C4-2B (cell line): Measurements from ENCODE around the gene MAGI3.

Source experiments
- H3K27ac ChIP-seq: fragments of 450-650 bp; 2 replicates; pipeline ENCODE4 v1.5.1; 2017
- ZFX ChIP-seq: fragments of 450-650 bp; IDR thresholded peaks from 2 replicates; pipeline ENCODE4 v1.6.1; 2017
- TF ChIP-seq, protein P1 (sequence below): fragments of 450-650 bp; conservative IDR thresholded peaks from 2 replicates; pipeline ENCODE4 v1.5.1; 2017; ENCODE audit warnings: mild to moderate bottlenecking

Gene MAGI3

DNA sequence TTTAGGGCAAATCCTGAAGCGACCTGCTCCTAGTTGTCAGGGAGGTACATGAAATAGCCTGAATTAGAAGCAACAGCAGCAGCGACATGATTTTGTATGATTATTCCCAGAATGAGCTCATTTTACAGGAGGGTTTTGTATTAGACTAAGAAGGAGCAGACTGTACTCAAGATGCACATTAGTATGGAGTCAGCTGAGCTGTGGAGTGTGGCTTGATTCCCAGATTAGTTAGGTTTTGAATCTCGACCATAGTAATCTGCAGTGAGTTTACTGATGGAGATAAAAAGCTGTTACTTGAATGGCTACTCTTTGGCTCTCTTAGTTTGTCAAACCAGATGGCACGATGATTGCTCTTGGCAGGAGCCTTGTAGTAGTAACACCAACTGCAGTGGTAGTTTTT lies 225.8 kb downstream of the MAGI3 start:
- no peak overlapping the region for H3K27ac ChIP-seq
- no peak for TF ChIP-seq ZFX
- TF ChIP-seq, protein P1, sequence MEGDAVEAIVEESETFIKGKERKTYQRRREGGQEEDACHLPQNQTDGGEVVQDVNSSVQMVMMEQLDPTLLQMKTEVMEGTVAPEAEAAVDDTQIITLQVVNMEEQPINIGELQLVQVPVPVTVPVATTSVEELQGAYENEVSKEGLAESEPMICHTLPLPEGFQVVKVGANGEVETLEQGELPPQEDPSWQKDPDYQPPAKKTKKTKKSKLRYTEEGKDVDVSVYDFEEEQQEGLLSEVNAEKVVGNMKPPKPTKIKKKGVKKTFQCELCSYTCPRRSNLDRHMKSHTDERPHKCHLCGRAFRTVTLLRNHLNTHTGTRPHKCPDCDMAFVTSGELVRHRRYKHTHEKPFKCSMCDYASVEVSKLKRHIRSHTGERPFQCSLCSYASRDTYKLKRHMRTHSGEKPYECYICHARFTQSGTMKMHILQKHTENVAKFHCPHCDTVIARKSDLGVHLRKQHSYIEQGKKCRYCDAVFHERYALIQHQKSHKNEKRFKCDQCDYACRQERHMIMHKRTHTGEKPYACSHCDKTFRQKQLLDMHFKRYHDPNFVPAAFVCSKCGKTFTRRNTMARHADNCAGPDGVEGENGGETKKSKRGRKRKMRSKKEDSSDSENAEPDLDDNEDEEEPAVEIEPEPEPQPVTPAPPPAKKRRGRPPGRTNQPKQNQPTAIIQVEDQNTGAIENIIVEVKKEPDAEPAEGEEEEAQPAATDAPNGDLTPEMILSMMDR, result no peak

DNA sequence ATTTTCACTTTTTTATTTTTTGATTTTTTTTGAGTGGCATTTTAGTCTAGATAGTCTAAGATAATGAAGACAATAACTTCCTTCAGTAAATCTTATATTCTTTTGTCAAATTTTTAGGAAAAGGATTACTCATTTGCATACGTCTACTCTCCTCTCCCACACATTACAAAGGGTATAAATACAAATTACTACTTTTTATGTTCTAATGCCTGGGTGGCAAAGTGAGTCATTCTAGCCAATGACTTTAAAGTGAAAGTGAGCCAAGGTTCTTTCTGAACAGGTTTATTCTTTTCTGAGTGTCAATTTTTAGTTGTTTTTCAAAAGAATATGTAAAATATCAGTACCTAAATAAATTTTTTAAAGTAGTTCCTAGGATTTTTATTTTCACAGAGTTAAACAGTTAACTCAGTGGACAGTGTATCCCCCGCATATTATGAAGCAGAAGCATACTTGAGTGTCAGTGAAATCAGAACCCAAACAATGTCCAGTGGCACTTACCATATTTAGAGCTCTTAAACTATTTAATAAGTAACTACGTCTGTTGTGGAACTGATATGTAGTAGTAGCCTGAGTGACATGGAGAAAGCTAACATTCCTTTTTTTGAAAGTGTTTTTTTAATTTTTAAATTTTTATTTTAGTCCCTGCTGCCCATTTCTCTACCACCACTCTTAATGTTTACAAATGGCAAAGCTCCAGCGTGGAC lies 227.3 kb downstream of the MAGI3 start:
- TF ChIP-seq ZFX, result no peak
- TF ChIP-seq, protein P1, result no peak
- no peak overlapping the region for H3K27ac ChIP-seq

DNA sequence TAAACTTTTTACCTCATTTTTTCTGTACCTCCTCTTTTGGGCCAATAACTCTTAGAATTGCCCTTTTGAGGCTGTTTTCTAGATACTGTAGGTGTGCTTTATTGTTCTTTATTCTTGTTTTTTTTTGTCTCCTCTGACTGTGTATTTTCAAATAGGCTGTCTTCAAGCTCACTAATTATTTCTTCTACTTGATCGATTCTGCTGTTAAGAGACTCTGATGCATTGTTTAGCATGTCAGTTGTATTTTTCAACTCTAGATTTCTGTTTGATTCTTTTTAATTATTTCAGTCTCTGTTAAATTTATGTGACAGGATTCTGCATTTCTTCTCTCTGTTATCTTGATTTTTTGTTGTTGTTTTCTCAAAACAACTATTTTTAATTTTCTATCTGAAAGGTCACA lies 238.7 kb downstream of the MAGI3 start:
- H3K27ac ChIP-seq, result no peak overlapping the region
- TF ChIP-seq, protein P1, result no peak
- no peak for TF ChIP-seq ZFX

DNA sequence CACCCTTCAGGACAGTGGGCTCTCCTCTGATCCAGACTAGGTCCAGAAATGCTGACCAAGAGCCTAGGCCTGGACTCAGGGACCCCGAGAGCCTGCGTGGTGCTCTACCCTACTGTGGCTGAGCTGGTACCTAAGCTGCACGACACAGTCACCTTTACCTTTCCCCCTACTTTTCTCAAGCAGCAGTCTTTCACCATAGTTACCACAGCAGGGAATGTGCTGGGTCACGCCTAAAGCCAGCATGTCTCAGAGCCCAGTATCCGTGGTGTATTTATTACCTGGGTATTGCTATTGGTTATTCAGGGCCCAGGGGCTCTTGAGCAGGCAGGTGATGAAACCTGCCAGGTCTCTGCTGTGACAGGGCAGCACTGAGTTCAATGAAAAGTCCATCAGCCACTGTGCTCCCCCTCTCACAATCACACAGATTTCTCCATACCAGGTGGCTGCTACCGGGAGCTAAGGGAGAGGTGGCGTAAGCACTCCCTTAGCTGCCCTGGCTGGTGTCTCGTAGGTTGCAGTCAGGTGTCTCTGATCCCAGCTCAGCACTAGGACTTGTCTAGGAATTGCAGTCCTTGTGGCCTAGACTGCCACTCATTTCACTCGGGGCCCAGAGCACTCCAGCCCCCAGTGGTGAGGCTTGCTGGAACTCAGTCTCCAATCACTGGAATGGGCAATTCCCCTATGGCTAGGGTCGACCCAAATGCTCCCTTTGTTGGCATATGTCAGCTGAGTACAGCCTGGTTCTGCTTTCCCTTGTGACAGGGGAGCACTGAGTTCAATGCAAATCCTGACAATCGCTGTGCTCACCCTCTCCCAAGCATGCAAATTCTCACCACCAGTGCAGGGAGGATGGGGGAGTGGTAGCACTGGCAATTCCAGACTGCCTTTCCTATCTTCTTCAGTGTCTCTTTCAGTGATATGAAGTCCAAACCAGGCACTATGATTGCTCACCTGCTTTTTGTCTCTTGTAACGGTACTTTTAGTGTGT lies 240.3 kb downstream of the MAGI3 start:
- TF ChIP-seq ZFX, result no peak
- TF ChIP-seq, protein P1, result no peak
- H3K27ac ChIP-seq, result no peak overlapping the region

DNA sequence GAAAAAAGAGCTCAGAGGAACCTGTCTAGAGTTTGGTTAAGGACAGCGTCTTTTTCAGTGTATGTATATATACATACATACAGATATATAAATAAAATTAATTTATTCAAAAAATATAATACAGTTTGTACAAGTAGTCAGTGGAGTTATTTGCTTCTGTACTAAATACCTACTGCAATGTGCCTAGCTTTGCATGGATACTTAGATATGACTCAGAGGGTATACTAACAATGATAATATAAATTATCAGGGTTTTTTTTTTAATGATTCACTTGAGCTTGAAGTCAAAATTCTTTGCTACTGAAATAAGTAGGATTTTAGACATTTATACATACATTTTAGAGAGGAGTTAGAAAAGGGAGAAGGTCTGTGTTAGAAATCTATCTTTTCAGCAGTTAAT lies 251.1 kb downstream of the MAGI3 start:
- H3K27ac ChIP-seq, result no peak overlapping the region

DNA sequence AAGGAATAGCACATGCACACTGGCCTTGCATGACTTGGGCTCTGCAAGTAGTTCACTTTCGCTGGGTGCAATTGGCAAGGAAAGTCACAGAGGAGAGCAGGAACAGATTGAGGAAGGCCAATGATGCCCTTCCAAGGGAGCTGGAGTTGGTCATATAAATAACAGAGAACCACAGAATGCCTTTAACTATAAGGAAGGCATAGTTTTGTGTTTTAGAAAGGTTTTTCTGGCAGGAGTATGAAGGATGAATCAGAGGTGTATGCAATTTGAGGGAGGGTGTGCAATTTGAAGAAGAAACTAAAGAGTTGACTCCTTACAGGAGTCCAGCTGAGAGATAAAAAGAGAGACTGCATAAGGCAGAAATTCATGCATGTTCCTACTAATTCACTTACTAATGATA lies 256.8 kb downstream of the MAGI3 start:
- TF ChIP-seq, protein P1, result no peak
- TF ChIP-seq ZFX, result no peak
- no peak overlapping the region for H3K27ac ChIP-seq

More for the DNA sequence above, 251.1 kb downstream of the MAGI3 start:
- TF ChIP-seq, protein P1, result no peak
- TF ChIP-seq ZFX, result no peak

DNA sequence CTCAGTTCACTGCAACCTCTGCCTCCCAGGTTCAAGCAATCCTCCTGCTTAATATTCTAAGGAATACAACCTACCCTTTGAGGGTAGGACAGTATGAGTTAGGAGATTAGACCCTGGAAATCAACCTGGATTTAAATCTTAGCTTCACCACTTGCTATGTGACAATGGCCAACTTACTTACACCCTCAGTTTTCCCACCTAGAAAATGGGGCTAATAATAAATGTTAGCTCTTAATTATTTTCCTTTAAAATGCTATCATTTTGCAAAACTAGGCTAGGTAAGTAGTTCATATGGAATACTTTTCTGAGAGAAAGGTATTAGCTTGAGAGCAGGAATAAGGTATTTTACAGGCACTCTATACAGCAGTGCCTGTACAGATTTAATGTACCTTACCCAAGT lies 258.2 kb downstream of the MAGI3 start:
- TF ChIP-seq, protein P1, result no peak
- no peak for TF ChIP-seq ZFX
- no peak overlapping the region for H3K27ac ChIP-seq
